GM04504 (cell line): ENCODE results near the gene LGALS4.
A peak's percentile ranks its signal among the peaks of the same experiment; 100 is the strongest.
"Not testable (repeated sequence)": the region's sequence is repeated elsewhere in the genome, so short reads cannot be mapped to it uniquely, and the experiment has no call there.

Experiments
- DNase-seq: peaks from one replicate; pipeline ENCODE4 v3.0.0-alpha.2; 2012; ENCODE audit warnings: low read depth

Gene LGALS4

DNA sequence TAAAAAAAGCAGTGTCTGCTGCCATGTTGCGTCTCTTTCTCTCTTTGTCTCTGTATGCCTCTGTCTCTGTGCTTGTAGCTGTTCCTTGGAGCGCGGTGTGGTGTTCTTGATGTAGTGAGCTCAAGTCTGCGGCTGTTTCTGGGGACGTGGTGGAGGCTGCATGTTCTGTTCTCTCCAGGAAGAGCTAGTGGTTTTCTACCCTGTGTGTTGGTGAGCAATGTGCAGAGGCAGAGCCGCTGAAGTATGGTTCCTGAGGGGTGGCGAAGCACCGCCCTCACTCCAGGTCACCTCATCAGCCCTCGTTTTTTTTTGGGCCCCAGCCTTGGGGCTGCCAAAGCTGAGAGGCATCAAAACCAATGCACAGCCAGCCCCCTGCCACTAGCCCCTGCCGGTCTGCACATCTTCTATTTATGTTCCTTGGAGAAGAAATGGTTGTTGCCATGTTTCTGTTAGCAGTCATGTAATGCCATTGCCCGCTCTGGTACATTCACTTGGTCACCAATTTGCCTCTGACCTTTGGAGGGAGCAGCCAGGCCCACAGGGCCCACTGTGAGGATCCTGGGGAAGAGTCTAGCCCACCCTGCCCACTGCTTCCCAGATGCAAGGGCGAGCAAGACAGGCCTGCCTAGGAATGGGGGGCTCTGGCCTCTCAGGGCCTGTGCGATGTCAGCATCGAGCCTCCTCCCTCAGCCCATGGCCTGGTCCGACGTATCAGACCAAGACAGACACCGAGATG lies 29.9 kb upstream of the LGALS4 start:
- no peak for DNase-seq

DNA sequence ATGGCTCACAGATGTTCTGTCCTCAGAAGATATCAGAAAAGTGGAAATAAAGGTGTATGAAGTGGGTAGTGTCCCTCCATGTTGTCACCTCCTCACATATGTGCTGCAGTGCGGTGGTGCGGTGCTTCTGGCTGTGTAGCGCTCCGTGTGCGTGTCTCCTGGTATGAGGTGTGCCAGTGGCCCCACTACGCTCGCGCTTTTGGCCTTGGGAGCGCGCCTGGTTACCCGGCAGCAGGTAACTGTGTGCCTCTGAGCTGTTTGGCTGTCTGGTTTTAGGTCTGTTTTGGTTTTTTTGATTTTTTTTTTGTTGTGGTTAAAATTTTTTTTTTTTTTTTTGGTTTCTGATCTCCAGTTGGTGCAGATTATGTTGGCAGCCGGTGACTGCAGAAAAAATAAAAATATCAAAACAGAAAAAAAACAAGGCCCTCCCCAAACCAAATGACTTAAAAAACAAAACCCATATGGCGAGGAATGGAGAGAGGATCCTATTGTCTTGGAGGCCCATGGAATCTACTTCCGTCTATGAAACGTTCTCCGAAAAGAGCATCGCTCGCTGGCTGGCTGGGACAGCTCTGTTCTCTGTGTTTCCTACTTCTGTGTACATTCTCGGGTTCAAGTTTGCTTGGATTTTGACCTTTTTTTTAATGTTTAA lies 29.2 kb upstream of the LGALS4 start:
- DNase-seq: no peak

DNA sequence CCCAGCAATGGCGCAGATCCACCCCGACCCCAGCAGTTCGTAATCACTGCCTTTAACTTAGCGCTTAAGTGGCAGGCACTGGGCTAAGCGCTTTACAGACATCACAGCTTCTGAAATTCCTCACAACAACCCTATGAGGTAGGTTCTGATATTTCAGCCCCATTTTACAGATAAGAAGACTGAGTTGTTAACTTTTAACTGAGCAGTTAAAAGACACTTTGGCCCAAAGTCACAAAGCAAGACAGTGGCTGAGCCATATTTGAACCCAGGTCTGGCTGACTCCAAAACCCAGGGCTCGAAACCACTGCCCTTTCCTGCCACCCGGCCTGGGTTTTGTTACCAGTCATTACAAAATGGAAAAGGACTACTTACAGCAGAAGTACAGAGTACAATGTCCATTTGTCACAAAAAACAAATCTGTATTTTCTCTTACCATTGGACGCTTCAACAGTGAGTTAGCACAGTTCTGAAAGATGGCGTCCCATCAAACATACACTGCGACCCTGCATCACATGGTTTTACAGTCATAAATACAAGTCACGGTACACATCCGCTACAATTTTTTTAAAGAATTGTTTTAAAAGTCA lies 28.5 kb upstream of the LGALS4 start:
- DNase-seq: no peak

DNA sequence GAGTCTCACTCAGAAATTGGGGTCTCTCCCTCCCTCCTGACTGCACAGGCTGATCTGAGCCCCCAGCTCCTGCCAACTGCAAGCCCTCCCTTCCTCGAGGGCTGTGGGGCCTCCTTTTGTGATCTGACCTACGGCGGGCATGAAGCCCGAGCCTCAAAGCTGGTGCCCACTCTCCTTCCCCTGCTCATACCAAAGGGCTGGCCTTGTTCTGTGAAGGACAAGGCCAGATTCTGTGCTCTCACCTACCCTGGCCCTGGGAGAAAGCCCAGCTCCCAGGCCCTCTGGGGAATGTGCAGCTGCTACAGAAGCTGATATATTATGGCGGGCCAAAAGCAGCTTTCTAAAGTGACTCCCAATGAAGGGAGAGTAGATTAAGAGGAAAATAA lies 27.8 kb upstream of the LGALS4 start:
- no peak for DNase-seq

DNA sequence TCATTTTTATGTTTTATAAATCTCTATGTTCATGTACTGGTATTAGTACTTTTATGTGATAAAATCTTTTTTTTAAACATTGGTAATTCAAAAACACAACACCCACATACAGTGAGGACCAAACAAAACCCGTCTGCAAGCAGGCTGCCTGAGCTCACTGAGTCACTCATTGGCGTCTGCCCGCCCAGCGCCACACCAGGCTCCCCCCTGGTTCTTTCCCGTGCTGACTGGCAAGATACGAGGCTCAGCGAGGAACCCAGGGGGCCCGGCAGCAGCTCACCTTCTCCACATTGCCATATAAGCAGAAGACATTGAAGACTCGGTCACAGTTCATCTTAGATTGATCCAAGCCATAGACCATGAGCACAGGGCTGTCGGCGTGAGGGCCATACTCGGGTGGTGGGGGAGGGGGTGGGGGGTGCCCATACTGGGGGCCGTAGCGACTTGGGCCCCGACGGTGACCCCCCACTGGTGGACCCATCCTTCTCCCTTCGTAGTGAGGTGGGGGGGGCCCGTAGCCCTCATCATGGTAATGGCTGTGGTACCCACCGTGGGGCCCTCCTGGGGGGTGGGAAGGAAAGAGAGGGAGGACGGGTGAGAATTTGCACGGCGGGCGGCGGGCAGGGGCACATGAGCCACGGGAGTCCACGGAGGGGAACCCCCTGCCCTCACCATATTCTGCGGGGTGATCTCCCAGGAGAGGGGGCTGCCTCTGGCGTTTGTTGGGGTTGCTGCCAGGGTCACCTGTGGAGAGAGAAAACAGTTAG lies 27.3 kb upstream of the LGALS4 start:
- no peak for DNase-seq

DNA sequence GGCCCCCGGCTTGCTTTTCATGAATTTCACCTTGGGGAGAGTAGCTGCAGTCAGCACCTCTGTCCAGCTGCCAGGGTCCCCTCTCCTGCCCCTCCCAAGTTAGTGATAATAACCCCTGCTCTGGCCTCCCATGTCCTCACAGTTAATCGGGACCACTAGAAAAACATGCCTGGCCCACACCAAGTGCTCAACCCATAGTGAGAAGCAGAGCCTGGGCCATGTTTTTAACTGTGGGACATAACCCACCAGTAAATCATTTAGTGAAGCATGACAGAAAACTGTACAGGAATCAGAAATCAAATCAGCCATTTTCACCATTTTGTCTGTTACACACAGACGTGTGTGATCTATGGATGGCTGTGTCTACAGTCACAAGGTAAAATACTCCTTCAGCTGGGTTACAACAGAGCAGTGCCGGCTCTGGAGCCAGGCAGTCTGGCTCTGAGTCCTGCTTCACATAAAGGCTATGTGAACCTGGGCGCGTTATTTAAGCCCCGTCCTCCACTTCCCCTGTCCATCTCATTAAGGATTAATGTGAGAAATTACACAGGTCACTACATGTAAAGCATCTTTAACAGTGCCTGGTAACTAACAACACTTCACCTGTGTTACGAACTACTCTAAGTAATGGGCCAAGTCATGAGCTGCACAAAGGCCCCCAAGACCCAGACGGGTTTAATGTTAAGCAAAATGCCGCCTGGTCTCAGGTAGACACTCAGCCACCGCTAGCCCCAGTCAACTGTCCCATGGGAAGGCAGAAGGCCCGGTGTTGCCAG lies 26.4 kb upstream of the LGALS4 start:
- no peak for DNase-seq

DNA sequence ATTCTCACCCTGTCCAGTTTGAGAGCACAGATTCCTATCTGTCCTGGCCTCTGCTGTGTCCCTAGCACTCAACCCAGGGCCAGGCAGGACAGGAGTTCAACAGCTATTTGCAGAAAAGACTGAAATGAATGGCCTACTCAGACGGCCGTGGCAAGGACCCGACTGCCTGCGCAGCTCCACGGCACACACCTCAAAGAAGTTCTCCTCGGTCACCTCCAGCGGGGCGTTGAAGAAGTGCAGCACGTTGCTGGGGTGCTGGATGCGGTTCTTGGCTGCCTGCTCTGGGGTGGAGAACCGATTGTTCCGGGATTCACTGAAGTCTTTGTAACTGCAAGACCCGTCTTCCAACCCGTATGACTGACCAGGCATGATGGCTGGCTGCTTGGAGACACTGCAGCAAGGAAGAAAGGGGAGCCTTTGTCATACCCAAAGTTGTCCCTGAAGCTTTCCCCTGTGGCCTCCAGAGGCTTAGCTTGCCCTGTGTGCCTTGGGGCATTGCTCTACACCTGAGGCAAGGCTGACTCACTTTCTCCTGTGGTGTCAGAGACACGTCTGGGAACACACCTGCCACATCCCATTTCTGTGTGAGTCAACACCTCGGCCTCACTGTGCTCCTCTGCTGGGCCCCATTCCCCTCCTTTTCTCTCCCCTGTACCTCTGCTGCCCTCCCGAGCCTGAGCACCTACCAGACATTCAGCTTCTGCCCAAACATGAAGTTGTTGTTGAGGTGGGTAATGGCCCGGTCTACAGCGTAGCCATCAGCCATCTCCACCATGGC lies 25.7 kb upstream of the LGALS4 start:
- DNase-seq: no peak

DNA sequence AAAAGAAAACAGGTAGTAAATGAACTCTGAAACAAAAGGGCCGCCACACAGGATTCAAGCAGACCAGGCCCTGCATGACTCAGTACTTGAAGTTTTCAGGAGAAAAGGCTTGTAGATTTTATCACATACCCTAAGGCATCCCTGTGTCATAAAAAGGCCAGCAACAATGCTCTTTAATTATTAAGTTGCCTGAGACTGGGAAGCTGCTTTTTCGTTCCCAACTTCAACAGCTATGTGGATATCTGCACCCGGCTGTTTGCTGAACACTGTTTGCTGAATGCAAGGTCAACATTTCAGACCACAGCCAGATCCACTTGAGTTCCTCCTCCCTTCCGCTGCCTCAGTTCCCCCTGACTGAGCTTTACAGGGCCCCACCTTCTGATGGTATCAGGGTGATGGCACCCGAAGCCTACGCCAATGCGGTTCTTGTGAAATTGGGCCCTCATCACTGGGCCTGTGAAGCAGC lies 24.9 kb upstream of the LGALS4 start:
- no peak for DNase-seq

DNA sequence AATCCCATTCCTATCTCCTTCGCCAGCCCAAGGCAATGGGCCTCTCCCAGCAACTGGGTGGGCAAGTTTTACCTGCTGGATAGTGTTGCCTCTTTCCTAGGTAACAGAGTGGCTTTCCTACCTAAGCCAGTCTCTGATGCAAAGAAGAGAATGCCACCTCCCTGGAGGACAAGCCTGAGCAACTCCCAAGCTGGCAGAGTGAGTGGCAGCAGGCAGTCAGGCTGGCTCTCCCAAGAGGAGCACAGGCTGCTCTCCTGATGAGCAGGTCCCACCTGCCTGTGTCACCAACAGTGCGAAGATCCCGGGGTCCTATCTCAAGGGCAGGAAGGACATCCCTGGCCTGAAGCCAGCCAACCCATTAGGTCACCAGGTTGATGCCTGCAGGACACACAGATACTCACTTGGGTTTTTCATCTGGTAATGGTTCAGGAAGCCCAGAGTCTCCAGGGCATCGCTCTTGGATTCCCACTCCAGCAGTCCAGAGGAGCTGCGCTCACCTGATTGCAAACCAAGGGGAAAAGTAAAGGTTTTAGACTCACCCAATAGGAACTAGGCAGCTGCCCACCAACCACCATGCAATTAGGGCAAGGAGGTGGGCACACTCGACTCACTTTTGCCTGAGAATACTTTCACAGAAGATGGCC lies 24.4 kb upstream of the LGALS4 start:
- DNase-seq: no peak

DNA sequence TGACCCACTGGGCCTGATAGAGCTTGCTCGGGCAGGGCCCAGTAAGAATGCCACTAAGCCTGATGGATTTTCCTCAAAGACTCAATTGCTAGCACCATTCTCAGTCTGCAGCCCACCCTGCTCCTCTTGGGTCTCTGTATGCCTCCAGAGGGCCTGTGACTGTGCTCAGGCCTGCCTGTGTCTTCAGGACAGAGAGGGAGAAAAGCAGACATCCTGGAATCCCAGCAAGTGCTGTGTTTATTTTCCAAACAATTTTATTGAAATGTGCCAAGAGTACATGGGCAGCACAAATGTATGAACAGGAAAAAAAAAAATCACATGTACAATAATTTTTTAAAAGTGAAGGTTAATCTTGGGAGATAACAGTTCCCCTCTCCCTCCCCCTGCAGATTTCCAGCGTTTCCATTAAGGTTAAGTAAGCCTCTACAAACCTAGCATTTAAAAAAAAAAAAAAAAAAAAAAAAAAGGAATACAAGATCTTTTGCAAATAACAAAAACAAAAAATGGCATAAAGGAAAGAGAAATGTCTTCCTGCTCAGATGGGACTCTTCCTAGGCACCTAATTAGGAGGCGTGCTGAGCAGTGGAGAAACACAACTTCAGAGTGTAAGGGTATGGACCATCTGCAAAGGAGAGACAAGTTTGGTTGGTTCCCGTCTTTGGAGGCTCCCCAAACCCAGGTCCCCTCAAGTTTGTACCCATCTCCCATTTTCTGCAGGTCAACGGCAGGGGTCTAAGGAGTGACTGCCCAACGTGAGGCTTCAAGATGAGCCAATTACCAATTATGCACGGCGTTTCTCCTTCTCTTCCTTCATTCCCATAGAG lies 23.6 kb upstream of the LGALS4 start:
- DNase-seq: no peak

DNA sequence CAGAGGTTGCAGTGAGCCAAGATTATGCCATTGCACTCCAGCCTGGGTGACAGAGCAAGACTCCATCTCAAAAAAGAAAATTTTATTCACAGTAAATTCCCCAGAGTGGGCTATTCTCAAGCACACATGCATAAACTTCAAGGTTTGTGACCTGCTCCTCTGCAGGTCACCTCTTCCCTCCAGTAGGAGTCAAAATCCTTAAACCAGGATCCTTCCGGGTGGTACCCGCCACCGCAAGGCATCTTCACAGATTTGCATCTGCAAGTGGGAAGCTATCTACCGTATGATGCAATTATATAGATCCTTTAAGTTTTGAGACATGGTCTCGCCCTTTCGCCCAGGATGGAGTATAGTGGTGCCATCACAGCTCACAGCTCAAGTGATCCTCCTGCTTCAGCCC lies 21.8 kb upstream of the LGALS4 start:
- DNase-seq: no peak

DNA sequence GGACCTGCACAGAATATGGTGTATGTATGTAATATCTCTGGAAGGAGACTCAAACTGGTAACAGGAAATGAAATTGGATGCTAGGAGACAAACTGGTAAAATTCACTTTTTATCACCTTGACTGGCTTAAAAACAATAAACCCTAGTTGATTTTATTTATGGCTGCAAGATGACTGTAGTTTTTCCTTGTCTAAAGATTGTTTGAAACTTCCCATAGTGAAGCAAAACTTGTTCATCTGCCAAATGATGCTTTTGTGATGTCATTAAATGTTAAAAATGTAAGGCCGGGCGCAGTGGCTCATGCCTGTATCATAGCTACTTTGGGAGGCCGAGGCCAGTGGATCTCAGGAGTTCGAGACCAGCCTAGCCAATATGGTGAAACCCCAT lies 21.4 kb upstream of the LGALS4 start:
- no peak for DNase-seq

DNA sequence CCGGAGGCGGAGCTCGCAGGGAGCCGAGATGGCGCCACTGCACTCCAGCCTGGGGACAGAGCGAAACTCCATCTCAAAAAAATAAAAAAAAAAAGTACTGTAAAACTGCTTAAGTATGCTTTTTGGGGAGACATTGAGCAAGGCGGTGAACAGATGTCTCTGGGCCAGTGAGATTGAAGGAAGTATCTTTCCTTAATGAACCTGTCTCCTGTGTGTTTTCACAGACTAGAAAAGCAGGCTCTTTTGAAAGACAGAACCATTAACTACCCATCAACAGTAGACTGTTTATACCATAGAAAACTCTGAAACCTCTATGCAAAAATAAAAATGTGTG lies 20.3 kb upstream of the LGALS4 start:
- DNase-seq: no peak

DNA sequence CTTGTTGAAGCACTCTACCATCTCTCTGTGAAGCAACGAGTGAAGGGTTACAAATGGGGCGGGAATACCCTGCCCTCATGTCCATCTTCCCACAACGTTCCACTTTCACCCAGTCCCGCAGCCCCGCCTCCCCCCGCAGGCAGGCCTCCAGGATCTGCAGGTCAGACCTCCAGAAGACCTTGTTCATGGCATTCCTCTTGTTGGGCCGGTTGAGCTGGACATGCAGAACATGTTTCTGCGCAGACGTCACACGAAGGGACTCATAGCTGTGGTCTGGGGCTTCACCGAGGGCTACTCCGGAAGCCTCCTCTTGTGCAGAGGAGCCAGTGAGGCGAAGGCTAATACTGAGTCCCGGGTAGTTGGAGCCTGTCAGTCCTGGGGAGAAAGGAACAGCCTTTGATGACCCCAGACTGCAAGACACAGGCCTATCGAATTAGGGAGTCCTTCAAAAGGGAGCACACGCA lies 18.4 kb upstream of the LGALS4 start:
- DNase-seq: peak; percentile 83

DNA sequence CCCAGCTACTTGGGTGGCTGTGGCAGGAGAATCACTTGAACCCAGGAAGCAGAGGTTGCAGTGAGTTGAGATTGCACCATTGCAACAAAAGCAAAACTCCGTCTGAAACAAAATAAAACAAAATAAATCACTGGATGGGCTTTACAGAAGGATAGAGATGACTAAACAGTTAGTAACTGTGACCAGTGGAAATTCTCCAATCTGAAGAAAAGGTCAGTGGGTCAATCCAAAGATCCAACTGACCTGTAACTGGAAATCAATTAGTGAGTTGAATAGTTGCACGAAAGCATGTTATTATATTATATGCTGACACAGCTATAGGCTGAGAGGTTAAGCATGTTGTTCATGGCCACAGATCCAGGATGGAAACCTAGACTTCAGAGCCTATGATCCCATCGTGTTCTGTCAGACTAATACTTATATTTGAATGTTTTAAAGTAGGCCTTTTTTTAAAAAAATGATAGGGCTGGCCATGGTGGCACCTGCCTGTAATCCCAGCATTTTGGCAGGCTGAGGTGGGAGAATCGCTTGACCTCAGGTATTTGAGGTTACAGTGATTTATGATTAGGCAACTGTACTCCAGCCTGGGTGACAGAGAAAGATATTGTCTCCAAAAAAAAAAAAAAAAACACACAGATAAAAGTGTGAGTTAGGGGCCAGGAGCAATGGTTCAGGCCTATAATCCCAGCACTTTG lies 17.4 kb upstream of the LGALS4 start:
- DNase-seq: no peak

DNA sequence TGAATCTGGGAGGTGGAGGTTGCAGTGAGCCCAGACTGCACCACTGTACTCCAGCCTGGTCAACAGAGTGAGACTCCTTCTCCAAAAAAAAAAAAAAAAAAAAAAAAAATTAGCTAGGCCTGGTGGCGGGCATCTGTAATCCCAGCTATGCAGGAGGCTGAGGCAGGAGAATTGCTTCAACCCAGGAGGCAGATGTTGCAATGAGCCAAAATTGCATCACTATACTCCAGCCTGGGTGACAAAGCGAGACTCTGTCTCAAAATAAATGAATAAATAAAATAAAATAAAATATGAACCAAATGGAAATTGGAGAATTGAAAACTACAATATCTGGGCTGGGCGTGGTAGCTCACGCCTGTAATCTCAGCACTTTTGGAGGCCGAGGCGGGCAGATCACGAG lies 16.5 kb upstream of the LGALS4 start:
- not testable (repeated sequence) for DNase-seq

DNA sequence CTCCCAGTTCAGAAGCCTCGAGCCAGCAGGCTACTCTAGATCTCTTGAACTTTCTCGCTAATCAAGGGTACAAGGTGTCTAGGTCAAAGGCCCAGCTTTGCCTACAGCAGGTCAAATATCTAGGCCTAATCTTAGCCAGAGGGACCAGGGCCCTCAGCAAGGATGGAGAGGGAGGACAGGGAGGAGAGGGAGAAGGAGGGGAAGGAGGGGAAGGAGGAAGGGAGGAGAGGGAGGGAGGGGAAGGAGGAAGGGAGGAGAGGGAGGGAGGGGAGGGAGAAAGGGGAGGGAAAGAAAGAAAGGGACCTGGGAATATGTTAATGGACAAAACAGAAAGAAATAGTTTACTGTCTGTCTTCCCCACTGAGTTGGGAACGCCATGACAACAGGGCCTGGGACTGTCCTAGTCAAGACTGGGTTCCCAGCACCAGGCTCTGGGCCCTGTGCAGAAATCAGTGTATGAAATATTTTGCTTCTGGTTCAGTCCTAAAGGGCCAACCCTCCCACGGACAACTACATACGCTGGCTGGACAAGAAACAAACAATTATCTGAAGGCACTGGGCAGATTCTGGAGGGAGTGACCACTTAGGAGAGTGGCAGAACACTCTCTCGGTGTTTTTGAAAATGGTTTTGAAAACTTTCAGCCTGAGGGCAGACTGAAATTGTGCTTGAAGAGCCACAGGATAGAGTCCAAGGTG lies 14.3 kb upstream of the LGALS4 start:
- no peak for DNase-seq

DNA sequence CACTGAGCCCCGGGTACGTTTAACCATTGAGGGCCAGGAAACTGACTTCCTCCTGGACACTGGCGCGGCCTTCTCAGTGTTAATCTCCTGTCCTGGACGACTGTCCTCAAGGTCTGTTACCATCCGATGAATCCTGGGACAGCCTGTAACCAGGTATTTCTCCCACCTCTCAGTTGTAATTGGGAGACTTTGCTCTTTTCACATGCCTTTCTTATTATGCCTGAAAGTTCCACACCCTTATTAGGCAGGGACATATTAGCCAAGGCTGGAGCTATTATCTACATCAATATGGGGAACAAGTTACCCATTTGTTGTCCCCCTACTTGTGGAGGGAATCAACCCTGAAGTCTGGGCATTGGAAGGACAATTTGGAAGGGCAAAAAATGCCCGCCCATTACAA lies 13.2 kb upstream of the LGALS4 start:
- not testable (repeated sequence) for DNase-seq
